CD4-positive, alpha-beta memory T cell (primary cell): Measurements from ENCODE around the gene PCNP. TPM values are rescaled to one million over a fixed set of nuclear protein-coding genes. Genes with fewer than 3 reads are reported as not detected.
"Not testable (repeated sequence)": the region's sequence is repeated elsewhere in the genome, so short reads cannot be mapped to it uniquely, and the experiment has no call there.

ENCODE experiments used
- CTCF ChIA-PET: fragments of 350-600 bp; sonication (Branson Sonifier 250); formaldehyde crosslinking; loops from one replicate; lab custom pipeline; 2021; ENCODE audit warnings: inconsistent platforms; ENCODE audit not compliant: partially characterized antibody; lab: Charles Lee
- POLR2A ChIA-PET: fragments of 350-600 bp; sonication (Branson Sonifier 250); formaldehyde crosslinking; loops from one replicate; lab custom pipeline; 2021; ENCODE audit not compliant: partially characterized antibody; lab: Charles Lee
- DNase-seq, 5 donors: peaks; one replicate each; pipeline versions ENCODE4 v3.0.0 to v3.0.0-alpha.2; 2020 to 2022; ENCODE audit warnings: mixed read lengths in 1 of 5
- H3K27ac ChIP-seq: one replicate; pipeline ENCODE4 v1.7.0; 2013; ENCODE audit warnings: low read depth, low read length
- H3K27me3 ChIP-seq: 2 replicates; pipeline ENCODE4 v1.7.0; 2013; ENCODE audit warnings: mild to moderate bottlenecking, low read length, moderate library complexity; ENCODE audit not compliant: insufficient read depth
- H3K36me3 ChIP-seq: 2 replicates; pipeline ENCODE4 v1.7.0; 2013; ENCODE audit warnings: mild to moderate bottlenecking, low read length, moderate library complexity; ENCODE audit not compliant: insufficient read depth
- H3K4me1 ChIP-seq: 2 replicates; pipeline ENCODE4 v1.7.0; 2013; ENCODE audit warnings: mild to moderate bottlenecking, low read length, moderate library complexity; ENCODE audit not compliant: insufficient read depth
- H3K4me3 ChIP-seq, 2 donors: one replicate each; pipeline ENCODE4 v1.7.0; 2013; ENCODE audit warnings: low read length in 2 of 2, mild to moderate bottlenecking in 1 of 2
- H3K9me3 ChIP-seq, 2 donors: one replicate each; pipeline ENCODE4 v1.7.0; 2013; ENCODE audit warnings: low read length in 2 of 2, control low read depth in 1 of 2; ENCODE audit not compliant: control insufficient read depth in 1 of 2
- H3K27ac Mint-ChIP-seq, 7 donors: one replicate each; pipeline ENCODE4 v1.8.0; 2020 to 2021; ENCODE audit warnings: mixed read lengths in 7 of 7, mild to moderate bottlenecking in 6 of 7, inconsistent platforms in 3 of 7, moderate library complexity in 3 of 7
- H3K27me3 Mint-ChIP-seq, 2 donors: one replicate each; pipeline ENCODE4 v1.8.0; 2020 to 2021; ENCODE audit warnings: mixed read lengths in 2 of 2
- H3K36me3 Mint-ChIP-seq, 2 donors: one replicate each; pipeline ENCODE4 v1.8.0; 2020 to 2021; ENCODE audit warnings: mixed read lengths in 2 of 2, inconsistent platforms in 1 of 2, mild to moderate bottlenecking in 1 of 2
- H3K4me1 Mint-ChIP-seq, 4 donors: one replicate each; pipeline ENCODE4 v1.8.0; 2020 to 2021; ENCODE audit warnings: mixed read lengths in 4 of 4, mild to moderate bottlenecking in 1 of 4
- H3K4me3 Mint-ChIP-seq, 8 donors: one replicate each; pipeline ENCODE4 v1.8.0; 2020 to 2021; ENCODE audit warnings: mixed read lengths in 8 of 8, mild to moderate bottlenecking in 7 of 8, moderate library complexity in 6 of 8, inconsistent platforms in 3 of 8
- H3K9me3 Mint-ChIP-seq, 8 donors: one replicate each; pipeline ENCODE4 v1.8.0; 2020 to 2021; ENCODE audit warnings: mixed read lengths in 8 of 8, mild to moderate bottlenecking in 5 of 8, inconsistent platforms in 3 of 8, moderate library complexity in 1 of 8
- intact Hi-C: fragments of 100-400 bp; cut with micrococcal nuclease; formaldehyde crosslinking; loops from one replicate; pipeline ENCODE4 v1.15.1; 2023
- polyA plus RNA-seq, 2 donors: library from polyadenylated mRNA; unstranded; fragments of 300-500 nt; fragmentation: Illumina TruSeq; gene quantifications; one replicate each; pipeline ENCODE4 v1.2.3, GENCODE V29; 2021
- total RNA-seq, 2 experiments: library from RNA; stranded (reverse); gene quantifications; one replicate each; pipeline ENCODE4 v1.2.3, GENCODE V29; 2021

The PCNP gene
- total and polyA plus RNA-seq, 4 experiments from 2014 or later = 117 to 189 (median 163) TPM

- H3K27me3 Mint-ChIP-seq = no peaks in the 10 kb centered on the region
Measured at GRCh38 chr3:101542957-101543356, 31.0 kb upstream of the PCNP start.

DNA sequence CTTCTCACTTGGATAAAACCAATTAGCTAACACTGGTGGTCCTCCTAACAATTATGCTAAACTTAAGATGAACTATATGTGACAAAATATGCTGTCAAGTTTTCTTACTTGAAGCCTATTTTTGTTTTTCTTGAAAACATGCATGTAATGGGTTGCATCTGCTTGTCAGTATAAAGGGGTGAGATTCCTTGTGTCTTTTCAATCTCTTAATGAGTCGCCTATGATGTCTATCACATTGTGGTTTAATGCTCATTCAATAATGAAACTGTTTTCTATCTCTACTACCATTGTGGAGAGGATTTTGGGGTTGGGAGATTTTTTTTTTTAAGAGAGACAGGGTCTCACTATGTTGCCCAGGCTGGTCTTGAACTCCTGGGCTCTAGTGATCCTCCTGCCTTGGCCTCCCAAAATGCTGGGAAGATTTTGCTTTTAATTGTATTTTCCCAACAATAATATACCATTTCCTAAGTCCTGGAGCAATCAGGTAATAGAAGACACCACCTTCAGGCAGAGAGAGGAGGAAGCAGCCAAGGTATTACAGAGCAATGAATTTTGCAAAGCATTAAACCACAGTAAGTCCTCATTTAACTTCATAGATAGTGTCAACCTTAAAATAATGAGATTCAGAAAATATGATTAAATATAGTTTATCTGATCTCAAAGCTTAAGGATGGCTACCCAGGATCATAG, 29.7 kb upstream of the PCNP start:
- H3K4me3 ChIP-seq = no peak overlapping the region
- H3K4me3 Mint-ChIP-seq = peak overlapping the region in 7 of 8 donors; percentile 2 to 66 (median 23)
- no peaks in the 10 kb centered on the region for H3K36me3 ChIP-seq
- POLR2A ChIA-PET = interaction anchor here (0.6 to 5.4 kb wide), 9 partner anchors 14 to 797 kb away, joined by 3 to 49 read pairs (median 17); partner anchors contain the start of genes PCNP, SENP7 and TRMT10C
- intact Hi-C loops = loop anchor here (1.0 to 5.0 kb wide), 3 partner anchors 14 to 162 kb away; partner anchors contain the start of gene SENP7
- no peaks in the 10 kb centered on the region for H3K27me3 ChIP-seq
- no peaks in the 10 kb centered on the region for H3K27me3 Mint-ChIP-seq
- H3K9me3 ChIP-seq = no peaks in the 10 kb centered on the region
- no peaks in the 10 kb centered on the region for H3K36me3 Mint-ChIP-seq
- H3K4me1 ChIP-seq = peaks cover 34% of the 10 kb centered on the region
- CTCF ChIA-PET = interaction anchor here (0.8 to 3.6 kb wide), 9 partner anchors 11 to 151 kb away, joined by 3 to 19 read pairs (median 5); partner anchors contain the start of genes PCNP and SENP7
- peaks cover 29 to 48% (median 37%) of the 10 kb centered on the region in 4 donors for H3K4me1 Mint-ChIP-seq
- H3K27ac Mint-ChIP-seq = peak overlapping the region; percentile 48 to 94 (median 78)
- no peak overlapping the region for H3K27ac ChIP-seq
- peaks cover 0 to 4% (median 2%) of the 10 kb centered on the region in 8 donors for H3K9me3 Mint-ChIP-seq
- peak in 2 of 5 donors; percentile 18 to 22 for DNase-seq

More at GRCh38 chr3:101542957-101543356, 31.0 kb upstream of the PCNP start:
- Histone ChIP-seq H3K27ac (no peak overlapping the region), H3K36me3 (no peaks in the 10 kb centered on the region), H3K4me1 (peaks cover 32% of the 10 kb centered on the region), H3K4me3 (no peak overlapping the region), H3K9me3 (no peaks in the 10 kb centered on the region), H3K27me3 (no peaks in the 10 kb centered on the region)
- H3K4me3 Mint-ChIP-seq = peak overlapping the region; percentile 15 to 85 (median 67)
- H3K27ac Mint-ChIP-seq = peak overlapping the region; percentile 64 to 96 (median 93)
- DNase-seq = peak in 4 of 5 donors; percentile 26 to 48 (median 36)
- H3K9me3 Mint-ChIP-seq = peaks cover 0 to 6% (median 2%) of the 10 kb centered on the region in 8 donors
- ChIA-PET CTCF (interaction anchor here (1.0 to 3.6 kb wide), 9 partner anchors 8 to 472 kb away, joined by 3 to 19 read pairs (median 4); partner anchors contain the start of genes PCNP and SENP7), POLR2A (interaction anchor here (0.6 to 5.4 kb wide), 13 partner anchors 13 to 181 kb away, joined by 3 to 49 read pairs (median 5); partner anchors contain the start of genes CEP97, PCNP, SENP7 and TRMT10C)
- H3K36me3 Mint-ChIP-seq = no peaks in the 10 kb centered on the region
- peaks cover 22 to 38% (median 32%) of the 10 kb centered on the region in 4 donors for H3K4me1 Mint-ChIP-seq
- intact Hi-C loops = loop anchor here (2.0 to 5.0 kb wide), 2 partner anchors 22 to 161 kb away; no protein-coding TSS in a partner anchor

GRCh38 chr3:101548527-101549105, 25.4 kb upstream of the PCNP start:
- no peak for DNase-seq
- no peak overlapping the region for H3K4me3 ChIP-seq
- intact Hi-C loops = no loop called here
- Mint-ChIP-seq H3K9me3 (peaks cover 0 to 2% (median 0%) of the 10 kb centered on the region in 8 donors), H3K4me1 (peaks cover 15 to 29% (median 21%) of the 10 kb centered on the region in 4 donors), H3K4me3 (peak overlapping the region in 2 of 8 donors; percentile 1 to 3), H3K27ac (peak overlapping the region in 6 of 7 donors; percentile 9 to 90 (median 28)), H3K27me3 (no peaks in the 10 kb centered on the region), H3K36me3 (no peaks in the 10 kb centered on the region)
- ChIA-PET POLR2A (interaction anchor here (0.8 to 1.4 kb wide), 3 partner anchors 13 to 36 kb away, joined by 3 to 4 read pairs (median 4); partner anchors contain the start of genes SENP7 and TRMT10C), CTCF (no interaction called here)
- H3K27ac ChIP-seq = no peak overlapping the region
- no peaks in the 10 kb centered on the region for H3K36me3 ChIP-seq
- H3K27me3 ChIP-seq = no peaks in the 10 kb centered on the region
- peaks cover 15% of the 10 kb centered on the region for H3K4me1 ChIP-seq
- no peaks in the 10 kb centered on the region for H3K9me3 ChIP-seq

- ChIA-PET POLR2A (interaction anchor here (0.6 to 1.4 kb wide), 2 partner anchors 19 to 39 kb away, joined by 3 read pairs; no protein-coding TSS in a partner anchor), CTCF (no interaction called here)
- Mint-ChIP-seq H3K27ac (peak overlapping the region in 1 of 7 donors; percentile 53), H3K4me1 (peaks cover 8 to 20% (median 14%) of the 10 kb centered on the region in 4 donors), H3K36me3 (no peaks in the 10 kb centered on the region), H3K4me3 (no peak overlapping the region), H3K27me3 (peaks cover 0 to under 1% of the 10 kb centered on the region in 2 donors), H3K9me3 (peaks cover 0 to 2% (median 0%) of the 10 kb centered on the region in 8 donors)
- no peaks in the 10 kb centered on the region for H3K27me3 ChIP-seq
- H3K4me1 ChIP-seq = peaks cover 7% of the 10 kb centered on the region
- H3K36me3 ChIP-seq = no peaks in the 10 kb centered on the region
- H3K9me3 ChIP-seq = no peaks in the 10 kb centered on the region
- no peak overlapping the region for H3K4me3 ChIP-seq
- DNase-seq = no peak
- no peak overlapping the region for H3K27ac ChIP-seq
- intact Hi-C loops = no loop called here
Measured at GRCh38 chr3:101549473-101549872, 24.5 kb upstream of the PCNP start.

DNA sequence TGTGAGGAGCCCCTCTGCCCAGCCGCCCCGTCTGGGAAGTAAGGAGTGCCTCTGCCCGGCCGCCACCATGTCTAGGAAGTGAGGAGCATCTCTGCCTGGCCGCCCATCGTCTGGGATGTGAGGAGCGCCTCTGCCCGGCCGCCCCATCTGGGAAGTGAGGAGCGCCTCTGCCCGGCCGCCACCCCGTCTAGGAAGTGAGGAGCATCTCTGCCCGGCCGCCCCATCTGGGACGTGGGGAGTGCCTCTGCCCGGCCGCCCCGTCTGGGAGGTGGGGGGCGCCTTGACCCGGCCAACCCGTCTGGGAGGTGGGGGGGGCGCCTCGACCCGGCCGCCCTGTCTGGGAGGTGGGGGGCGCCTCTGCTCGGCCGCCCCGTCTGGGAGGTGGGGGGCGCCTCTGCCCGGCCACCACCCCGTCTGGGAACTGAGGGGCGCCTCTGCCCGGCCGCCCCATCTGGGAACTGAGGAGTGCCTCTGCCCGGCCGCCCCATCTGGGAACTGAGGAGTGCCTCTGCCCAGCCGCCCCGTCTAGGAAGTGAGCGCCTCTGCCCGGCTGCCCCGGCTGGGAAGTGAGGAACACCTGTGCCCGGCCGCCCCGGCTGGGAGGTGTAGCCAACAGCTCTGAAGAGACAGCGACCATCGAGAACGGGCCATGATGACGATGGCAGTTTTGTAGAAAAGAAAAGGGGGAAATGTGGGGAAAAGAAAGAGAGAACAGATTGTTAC, 22.5 kb upstream of the PCNP start:
- H3K36me3 ChIP-seq, H3K4me3 ChIP-seq, H3K4me1 ChIP-seq, H3K27me3 ChIP-seq, POLR2A ChIA-PET, DNase-seq, H3K27me3 Mint-ChIP-seq, H3K27ac ChIP-seq, H3K9me3 ChIP-seq, H3K36me3 Mint-ChIP-seq, H3K9me3 Mint-ChIP-seq, intact Hi-C loops, H3K27ac Mint-ChIP-seq, CTCF ChIA-PET, H3K4me3 Mint-ChIP-seq: not testable (repeated sequence)
- H3K4me1 Mint-ChIP-seq = peaks cover 8 to 17% (median 12%) of the 10 kb centered on the region in 4 donors

DNA sequence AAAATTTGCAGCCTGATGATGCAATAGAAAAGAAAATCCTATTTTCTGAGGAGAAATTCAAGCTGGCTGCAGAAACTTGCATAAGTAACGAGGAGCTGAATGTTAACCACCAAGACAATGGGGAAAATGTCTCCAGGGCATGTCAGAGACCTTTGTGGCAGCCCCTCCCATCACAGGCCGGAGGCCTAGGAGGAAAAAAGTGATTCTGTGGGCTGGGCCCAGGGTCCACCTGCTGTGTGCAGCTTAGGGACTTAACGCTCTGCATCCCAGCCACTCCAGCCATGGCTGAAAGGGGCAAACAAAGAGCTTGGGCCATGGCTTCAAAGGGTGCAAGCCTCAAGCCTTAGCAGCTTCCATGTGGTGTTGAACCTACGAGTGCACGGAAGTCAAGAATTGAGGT, 20.6 kb upstream of the PCNP start:
- H3K27me3 ChIP-seq, H3K27ac ChIP-seq, H3K9me3 Mint-ChIP-seq, H3K27ac Mint-ChIP-seq, H3K27me3 Mint-ChIP-seq, H3K9me3 ChIP-seq, CTCF ChIA-PET, POLR2A ChIA-PET, H3K36me3 Mint-ChIP-seq, DNase-seq, H3K4me1 ChIP-seq, intact Hi-C loops, H3K4me3 ChIP-seq, H3K4me3 Mint-ChIP-seq, H3K36me3 ChIP-seq, H3K4me1 Mint-ChIP-seq: not testable (repeated sequence)
